Measurements from ENCODE around the gene PCDHGB7.

DNA sequence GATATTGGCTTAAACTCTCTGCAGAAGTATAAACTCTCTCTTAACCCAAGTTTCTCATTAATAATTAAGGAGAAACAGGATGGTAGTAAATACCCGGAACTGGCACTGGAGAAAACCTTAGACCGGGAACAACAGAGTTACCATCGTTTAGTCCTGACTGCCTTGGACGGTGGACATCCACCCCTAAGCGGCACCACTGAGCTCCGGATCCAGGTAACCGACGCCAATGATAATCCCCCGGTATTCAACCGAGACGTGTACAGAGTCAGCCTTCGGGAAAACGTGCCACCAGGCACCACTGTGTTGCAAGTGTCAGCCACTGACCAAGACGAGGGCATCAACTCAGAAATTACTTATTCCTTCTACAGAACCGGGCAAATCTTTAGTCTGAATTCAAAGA, 18.9 kb upstream of the PCDHGB7 start:
- no peak for TF ChIP-seq EZH2 (IDR thresholded peaks at IDR 0.05; ENCODE audit: borderline replicate concordance, low read depth, low read length, poor library complexity, severe bottlenecking)
- TF ChIP-seq, protein P1, sequence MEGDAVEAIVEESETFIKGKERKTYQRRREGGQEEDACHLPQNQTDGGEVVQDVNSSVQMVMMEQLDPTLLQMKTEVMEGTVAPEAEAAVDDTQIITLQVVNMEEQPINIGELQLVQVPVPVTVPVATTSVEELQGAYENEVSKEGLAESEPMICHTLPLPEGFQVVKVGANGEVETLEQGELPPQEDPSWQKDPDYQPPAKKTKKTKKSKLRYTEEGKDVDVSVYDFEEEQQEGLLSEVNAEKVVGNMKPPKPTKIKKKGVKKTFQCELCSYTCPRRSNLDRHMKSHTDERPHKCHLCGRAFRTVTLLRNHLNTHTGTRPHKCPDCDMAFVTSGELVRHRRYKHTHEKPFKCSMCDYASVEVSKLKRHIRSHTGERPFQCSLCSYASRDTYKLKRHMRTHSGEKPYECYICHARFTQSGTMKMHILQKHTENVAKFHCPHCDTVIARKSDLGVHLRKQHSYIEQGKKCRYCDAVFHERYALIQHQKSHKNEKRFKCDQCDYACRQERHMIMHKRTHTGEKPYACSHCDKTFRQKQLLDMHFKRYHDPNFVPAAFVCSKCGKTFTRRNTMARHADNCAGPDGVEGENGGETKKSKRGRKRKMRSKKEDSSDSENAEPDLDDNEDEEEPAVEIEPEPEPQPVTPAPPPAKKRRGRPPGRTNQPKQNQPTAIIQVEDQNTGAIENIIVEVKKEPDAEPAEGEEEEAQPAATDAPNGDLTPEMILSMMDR (conservative IDR thresholded peaks at IDR 0.05; ENCODE audit: low read depth, low read length): no peak

Measured in A673 (cell line).